HL-60 (cell line): ENCODE measurements around the gene NQO2.

Experiments
- DNase-seq, 2 experiments: peaks; one replicate each; pipeline ENCODE4 v3.0.0-alpha.2; 2010 to 2020; ENCODE audit warnings: low read depth in 1 of 2, low spot score in 1 of 2
- H3K27ac ChIP-seq: fragments of 250-450 bp; sonication (Bioruptor Pico); replicated peaks from 2 replicates; pipeline ENCODE4 v1.5.1; 2020; ENCODE audit warnings: mild to moderate bottlenecking, moderate library complexity
- H3K27me3 ChIP-seq: fragments of 250-450 bp; sonication (Bioruptor Pico); 2 replicates; pipeline ENCODE4 v1.5.1; 2021; ENCODE audit warnings: mild to moderate bottlenecking, moderate library complexity; ENCODE audit not compliant: insufficient read depth, poor library complexity, severe bottlenecking
- H3K4me3 ChIP-seq: replicated peaks from 2 replicates; pipeline ENCODE4 v1.5.1; 2011; ENCODE audit warnings: mild to moderate bottlenecking, control low read depth, low read length; ENCODE audit not compliant: insufficient read depth
- GABPA ChIP-seq: IDR thresholded peaks from 2 replicates; pipeline ENCODE4 v1.6.1; 2012; ENCODE audit warnings: low read depth
- POLR2AphosphoS5 ChIP-seq: IDR thresholded peaks from 2 replicates; pipeline ENCODE4 v1.6.1; 2012; ENCODE audit warnings: low read depth
- SPI1 ChIP-seq: IDR thresholded peaks from 2 replicates; pipeline ENCODE4 v1.6.1; 2012; ENCODE audit warnings: low read depth, mild to moderate bottlenecking, borderline replicate concordance
- TF ChIP-seq, protein P1 (sequence below): IDR thresholded peaks from 2 replicates; pipeline ENCODE4 v1.6.1; 2012; ENCODE audit warnings: low read depth; ENCODE audit not compliant: insufficient replicate concordance
- TF ChIP-seq, protein P2 (sequence below): IDR thresholded peaks from one replicate; pipeline ENCODE4 v1.5.1; 2011; ENCODE audit warnings: low read length, control low read depth, inconsistent platforms; ENCODE audit not compliant: insufficient read depth

Gene NQO2

DNA sequence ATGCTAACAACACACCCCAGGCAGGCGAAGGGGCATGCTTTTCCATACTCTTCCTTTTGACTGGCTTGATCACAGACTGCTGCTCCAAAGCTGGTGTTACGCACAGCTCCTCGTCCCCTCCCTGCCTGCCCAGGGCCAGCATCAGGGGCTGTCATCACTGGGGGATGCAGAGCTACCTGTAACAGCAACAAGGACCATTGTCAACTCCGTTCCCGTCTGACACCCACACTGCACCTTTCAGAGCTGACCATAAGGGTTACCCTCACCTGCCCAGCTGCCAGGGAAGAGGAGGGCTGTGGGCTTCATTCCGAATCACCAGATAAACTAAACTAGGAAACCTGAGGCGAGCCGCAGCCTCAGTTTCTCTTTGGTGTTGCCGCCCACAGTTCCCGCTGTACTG lies 15.4 kb downstream of the NQO2 start:
- DNase-seq = no peak
- Histone ChIP-seq H3K27me3 (no peaks in the 10 kb centered on the region), H3K27ac (no peak overlapping the region), H3K4me3 (no peak overlapping the region)
- TF ChIP-seq POLR2AphosphoS5 (no peak), GABPA (no peak), SPI1 (no peak)
- TF ChIP-seq, protein P1, sequence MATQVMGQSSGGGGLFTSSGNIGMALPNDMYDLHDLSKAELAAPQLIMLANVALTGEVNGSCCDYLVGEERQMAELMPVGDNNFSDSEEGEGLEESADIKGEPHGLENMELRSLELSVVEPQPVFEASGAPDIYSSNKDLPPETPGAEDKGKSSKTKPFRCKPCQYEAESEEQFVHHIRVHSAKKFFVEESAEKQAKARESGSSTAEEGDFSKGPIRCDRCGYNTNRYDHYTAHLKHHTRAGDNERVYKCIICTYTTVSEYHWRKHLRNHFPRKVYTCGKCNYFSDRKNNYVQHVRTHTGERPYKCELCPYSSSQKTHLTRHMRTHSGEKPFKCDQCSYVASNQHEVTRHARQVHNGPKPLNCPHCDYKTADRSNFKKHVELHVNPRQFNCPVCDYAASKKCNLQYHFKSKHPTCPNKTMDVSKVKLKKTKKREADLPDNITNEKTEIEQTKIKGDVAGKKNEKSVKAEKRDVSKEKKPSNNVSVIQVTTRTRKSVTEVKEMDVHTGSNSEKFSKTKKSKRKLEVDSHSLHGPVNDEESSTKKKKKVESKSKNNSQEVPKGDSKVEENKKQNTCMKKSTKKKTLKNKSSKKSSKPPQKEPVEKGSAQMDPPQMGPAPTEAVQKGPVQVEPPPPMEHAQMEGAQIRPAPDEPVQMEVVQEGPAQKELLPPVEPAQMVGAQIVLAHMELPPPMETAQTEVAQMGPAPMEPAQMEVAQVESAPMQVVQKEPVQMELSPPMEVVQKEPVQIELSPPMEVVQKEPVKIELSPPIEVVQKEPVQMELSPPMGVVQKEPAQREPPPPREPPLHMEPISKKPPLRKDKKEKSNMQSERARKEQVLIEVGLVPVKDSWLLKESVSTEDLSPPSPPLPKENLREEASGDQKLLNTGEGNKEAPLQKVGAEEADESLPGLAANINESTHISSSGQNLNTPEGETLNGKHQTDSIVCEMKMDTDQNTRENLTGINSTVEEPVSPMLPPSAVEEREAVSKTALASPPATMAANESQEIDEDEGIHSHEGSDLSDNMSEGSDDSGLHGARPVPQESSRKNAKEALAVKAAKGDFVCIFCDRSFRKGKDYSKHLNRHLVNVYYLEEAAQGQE = no peak
- TF ChIP-seq, protein P2, sequence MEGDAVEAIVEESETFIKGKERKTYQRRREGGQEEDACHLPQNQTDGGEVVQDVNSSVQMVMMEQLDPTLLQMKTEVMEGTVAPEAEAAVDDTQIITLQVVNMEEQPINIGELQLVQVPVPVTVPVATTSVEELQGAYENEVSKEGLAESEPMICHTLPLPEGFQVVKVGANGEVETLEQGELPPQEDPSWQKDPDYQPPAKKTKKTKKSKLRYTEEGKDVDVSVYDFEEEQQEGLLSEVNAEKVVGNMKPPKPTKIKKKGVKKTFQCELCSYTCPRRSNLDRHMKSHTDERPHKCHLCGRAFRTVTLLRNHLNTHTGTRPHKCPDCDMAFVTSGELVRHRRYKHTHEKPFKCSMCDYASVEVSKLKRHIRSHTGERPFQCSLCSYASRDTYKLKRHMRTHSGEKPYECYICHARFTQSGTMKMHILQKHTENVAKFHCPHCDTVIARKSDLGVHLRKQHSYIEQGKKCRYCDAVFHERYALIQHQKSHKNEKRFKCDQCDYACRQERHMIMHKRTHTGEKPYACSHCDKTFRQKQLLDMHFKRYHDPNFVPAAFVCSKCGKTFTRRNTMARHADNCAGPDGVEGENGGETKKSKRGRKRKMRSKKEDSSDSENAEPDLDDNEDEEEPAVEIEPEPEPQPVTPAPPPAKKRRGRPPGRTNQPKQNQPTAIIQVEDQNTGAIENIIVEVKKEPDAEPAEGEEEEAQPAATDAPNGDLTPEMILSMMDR = no peak

DNA sequence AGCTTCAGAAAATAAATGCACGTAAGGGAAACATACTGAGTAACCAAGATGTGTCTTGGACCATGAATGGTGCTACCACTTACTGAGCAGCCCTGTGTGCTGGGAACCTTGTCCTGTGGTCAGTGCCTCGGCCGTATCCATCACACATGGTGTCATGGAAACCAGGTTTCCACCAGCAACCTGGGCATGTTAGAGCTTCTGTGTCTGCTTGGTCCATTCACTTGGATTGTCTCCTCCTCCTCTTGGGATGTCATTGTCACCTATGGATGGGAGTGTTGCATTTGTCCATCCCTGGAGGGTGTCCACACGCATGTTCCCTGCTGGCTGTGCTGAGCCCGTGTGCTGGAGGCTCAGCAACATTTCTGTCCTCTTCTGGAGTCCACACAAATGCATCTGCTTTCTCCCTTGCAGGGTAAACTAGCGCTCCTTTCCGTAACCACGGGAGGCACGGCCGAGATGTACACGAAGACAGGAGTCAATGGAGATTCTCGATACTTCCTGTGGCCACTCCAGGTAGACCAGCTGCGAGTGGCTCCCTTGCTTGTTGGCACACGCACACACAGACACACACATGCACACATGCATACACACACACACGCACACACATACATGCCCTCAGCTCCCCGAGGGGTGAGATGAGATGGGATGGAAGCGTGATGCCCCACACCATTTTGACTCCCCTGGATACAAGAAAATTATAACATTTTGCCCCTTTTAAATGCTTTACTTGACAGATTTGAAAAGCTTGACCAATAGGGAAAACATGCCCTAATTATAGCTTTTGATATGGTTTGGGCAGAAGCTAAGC lies 17.0 kb downstream of the NQO2 start:
- no peak for TF ChIP-seq POLR2AphosphoS5
- no peak for TF ChIP-seq SPI1
- TF ChIP-seq, protein P1 = no peak
- no peak for TF ChIP-seq GABPA
- Histone ChIP-seq H3K27me3 (no peaks in the 10 kb centered on the region), H3K27ac (no peak overlapping the region), H3K4me3 (no peak overlapping the region)
- DNase-seq = no peak

DNA sequence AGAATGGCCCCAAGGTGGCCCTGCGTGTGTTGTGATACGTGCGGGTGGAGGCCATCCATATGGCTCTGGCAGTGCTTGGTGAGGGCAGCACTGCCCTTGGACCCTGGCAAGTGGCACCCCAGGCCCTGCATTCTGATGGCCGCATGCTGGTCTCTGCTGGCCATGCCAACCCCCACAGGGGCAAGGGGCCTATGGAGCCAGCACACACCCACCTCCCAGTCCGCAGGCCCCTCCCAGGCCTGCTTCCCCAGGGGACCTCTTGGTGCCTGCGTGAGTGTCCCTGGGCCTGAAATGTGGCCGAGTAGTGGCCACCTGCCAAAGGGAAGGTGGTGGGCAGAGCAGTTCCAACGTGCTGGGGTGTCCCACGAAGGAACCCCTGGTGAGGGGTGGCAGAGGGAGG lies 17.6 kb downstream of the NQO2 start:
- Histone ChIP-seq H3K27me3 (no peaks in the 10 kb centered on the region), H3K4me3 (no peak overlapping the region), H3K27ac (no peak overlapping the region)
- DNase-seq = no peak
- TF ChIP-seq GABPA = no peak
- TF ChIP-seq, protein P1 = no peak
- no peak for TF ChIP-seq POLR2AphosphoS5
- TF ChIP-seq, protein P2 = no peak
- no peak for TF ChIP-seq SPI1
